HepG2 (cell line): ENCODE results near the gene HTR6.

Experiments
- CBFB ChIP-seq: sonication (generic); formaldehyde crosslinking; IDR thresholded peaks from 2 replicates; pipeline ENCODE4 v1.4.0; 2020; ENCODE audit warnings: missing genetic modification reagents
- CREB1 ChIP-seq, 2 experiments: fragments of 450-650 bp in 1 of 2; IDR thresholded peaks; 2 replicates each; pipeline ENCODE4 v1.6.1; 2016 to 2017; ENCODE audit warnings: control low read depth in 1 of 2, mild to moderate bottlenecking in 1 of 2, missing compliant biosample characterization in 1 of 2, missing genetic modification characterization in 1 of 2
- MAFG ChIP-seq: sonication (generic); formaldehyde crosslinking; IDR thresholded peaks from 2 replicates; pipeline ENCODE4 v1.5.1; 2020; ENCODE audit warnings: mild to moderate bottlenecking, missing genetic modification reagents

GRCh38 chr1:19689856-19690255 lies 25.2 kb downstream of the HTR6 start:
- TF ChIP-seq CBFB (CRISPR knock-in tag) (no peak), MAFG (no peak), CREB1 (IDR thresholded peaks at IDR 0.05) (no peak), CREB1 (CRISPR knock-in tag; IDR thresholded peaks at IDR 0.05) (no peak)
